ENCODE data around the gene DNAJB6.

GRCh38 chr7:157320608-157320980 lies 16.2 kb upstream of the DNAJB6 start:
- TF ChIP-seq CTCF (conservative IDR thresholded peaks at IDR 0.05; ENCODE audit: low read length) (no peak), EZH2phosphoT487 (IDR thresholded peaks at IDR 0.05; ENCODE audit: borderline replicate concordance, low read depth, low read length) (no peak)
